ENCODE measurements around the gene IFNL3.
A peak's percentile ranks its signal among the peaks of the same experiment; 100 is the strongest.
"Not testable (repeated sequence)": the region's sequence is repeated elsewhere in the genome, so short reads cannot be mapped to it uniquely, and the experiment has no call there.

IFNL3 gene

DNA sequence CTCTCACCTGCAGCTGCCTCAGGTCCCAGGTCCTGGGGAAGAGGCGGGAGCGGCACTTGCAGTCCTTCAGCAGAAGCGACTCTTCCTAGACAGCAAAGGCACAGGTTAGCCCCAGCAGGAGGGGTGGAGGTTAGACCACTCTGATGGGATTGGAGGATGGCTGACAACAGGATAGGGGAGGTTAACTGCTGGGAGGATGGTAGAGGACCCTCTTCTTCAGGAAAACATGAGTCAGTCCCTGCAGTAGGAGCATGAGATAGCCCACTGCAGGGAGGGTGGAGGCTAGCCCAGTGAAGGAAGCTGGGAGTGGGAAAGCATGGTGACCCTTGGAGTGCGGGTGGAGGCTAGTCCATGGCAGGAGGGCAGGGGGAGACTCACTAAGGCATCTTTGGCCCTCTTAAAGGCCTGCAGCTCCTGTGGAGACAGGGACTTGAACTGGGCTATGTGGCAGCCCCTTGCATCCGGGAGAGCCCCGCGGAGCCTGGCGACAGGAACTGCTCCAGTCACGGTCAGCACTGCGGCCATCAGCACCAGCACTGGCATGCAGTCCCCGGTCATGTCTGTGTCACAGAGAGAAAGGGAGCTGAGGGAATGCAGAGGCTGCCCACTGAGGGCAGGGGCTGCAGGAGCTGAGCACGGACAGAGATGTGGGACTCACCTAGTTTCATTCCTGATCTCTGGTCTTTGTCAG is at the start of gene IFNL3:
TSS of gene IFNL3 (minus strand) at position 597 of the 691 bp plus-strand sequence. CDS start at position 558, 39 bp downstream.
- DNase-seq: not testable (repeated sequence)

DNA sequence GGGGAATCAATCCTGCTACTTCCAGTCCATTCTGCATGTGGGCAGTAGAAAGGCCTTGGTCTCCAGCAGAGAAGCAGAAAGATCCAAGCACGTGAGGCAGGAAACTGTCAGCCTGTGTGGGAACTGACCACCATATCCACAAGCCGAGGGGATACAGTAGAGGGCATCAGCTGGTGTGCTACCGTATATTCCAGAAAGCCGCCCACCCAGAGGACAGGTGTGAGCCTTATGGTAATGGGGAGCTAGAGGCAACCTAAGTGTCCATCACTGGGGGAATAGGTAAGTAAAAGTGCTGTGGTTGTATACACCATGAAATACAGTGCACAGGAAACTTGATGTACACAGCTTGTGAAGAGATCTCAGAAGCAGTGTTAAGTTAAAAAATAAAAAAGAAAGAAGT is 48.6 kb upstream of the IFNL3 start:
- no peak for DNase-seq

DNA sequence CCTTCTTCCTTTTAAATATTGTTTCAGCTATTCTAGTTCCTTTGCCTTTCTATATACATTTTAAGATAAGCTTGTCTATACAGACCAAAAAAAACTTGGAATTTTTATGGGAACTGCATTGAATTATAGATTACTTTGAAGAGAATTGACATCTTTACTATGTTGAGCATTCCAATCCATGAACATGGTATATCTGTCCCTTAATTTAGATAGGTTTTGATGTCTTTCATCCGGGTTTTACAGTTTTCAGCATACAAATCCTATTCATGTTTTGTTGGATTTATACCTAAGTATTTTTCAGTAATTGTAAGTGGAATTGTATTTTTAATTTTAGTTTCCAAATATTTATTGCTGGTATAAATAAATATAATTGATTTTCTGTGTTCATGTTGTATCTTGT is 39.2 kb upstream of the IFNL3 start:
- no peak for DNase-seq

DNA sequence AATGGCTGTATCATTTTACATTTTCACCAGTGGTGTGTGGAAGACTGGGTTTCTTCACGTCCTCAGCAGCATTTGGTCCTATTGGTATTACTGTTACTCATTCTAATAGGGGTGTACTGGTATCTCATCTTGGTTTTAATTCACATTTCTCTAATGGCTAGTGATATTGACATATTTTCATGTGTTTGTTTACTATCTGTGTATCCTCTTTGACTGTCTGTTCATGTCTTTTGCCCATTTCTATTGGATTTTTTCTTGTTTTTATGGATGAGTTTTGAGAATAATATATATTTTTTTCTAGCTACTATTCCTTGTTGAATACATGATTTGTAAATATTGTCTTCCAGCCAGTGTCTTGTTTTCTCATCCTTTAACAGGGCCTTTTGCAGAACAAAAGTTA is 37.2 kb upstream of the IFNL3 start:
- DNase-seq: no peak

DNA sequence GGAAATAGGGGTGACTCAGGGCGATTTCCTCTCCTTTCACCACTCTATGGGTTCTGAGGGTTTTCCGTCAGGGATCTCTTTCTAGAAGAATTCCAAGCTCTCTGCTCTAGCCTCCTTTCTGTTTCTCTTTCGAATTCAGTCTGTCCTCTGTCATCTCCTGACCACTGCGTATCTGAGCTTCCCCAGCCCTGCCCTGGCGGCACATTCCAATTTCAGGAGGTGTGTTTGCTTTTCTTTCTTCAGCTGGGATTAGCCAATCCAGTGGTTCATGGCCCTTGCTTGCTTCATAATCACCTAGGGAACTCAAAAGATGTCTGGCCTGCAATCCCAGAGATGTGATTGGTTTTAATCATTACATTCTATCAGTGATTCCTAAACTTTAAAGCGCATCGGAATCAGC is 32.8 kb upstream of the IFNL3 start:
- no peak for DNase-seq

DNA sequence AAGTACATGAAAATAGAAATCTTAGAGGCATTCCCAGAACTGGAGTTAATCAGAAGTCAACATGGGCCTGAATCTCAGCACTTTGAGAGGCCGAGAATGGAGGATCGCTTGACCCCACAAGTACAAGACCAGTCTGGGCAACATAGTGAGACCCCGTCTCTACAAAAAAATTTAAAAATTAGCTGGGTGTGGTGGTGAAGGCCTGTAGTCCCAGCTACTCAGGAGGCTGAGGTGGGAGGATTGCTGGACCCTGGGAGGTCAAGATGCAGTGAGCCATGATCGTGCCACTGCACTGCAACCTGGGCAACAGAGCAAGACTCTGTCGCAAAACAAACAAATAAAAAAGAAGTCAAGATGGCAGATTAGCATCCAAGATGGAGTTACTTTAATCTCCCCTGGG is 31.9 kb upstream of the IFNL3 start:
- no peak for DNase-seq

DNA sequence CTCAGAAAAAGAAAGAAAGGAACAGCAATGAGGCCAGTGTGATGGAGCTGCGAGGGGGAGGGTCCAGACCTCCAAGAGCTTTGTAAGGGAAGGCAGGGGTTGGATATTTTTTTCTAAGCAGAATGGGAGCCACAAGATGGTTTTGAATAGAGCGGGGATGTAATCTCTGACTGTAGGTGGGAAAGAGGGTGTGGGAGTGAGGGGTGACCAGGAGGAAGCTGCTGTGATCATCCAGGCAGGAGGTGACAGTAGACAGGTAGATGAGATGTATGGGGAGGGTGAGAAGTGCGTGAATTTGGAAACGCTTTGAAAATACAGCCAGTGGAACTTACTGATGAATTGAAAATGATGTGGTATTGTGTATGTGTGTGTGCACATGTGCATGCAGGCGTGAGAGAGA is 30.8 kb upstream of the IFNL3 start:
- DNase-seq: no peak

DNA sequence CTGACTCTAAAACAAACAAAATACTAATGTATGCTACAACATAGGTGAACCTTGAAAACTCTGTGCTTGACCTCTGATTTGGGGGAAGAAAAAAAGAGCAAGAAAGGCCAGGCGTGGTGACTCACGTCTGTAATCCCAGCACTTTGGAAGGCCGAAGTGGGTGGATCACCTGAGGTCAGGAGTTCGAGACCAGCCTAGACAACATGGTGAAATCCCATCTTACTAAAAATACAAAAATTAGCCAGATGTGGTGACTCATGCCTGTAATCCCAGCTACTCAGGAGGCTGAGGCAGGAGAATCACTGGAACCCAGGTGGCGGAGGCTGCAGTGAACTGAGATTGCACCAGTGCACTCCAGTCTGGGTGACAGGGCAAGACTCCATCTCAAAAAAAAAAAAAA is 29.1 kb upstream of the IFNL3 start:
- DNase-seq: not testable (repeated sequence)

DNA sequence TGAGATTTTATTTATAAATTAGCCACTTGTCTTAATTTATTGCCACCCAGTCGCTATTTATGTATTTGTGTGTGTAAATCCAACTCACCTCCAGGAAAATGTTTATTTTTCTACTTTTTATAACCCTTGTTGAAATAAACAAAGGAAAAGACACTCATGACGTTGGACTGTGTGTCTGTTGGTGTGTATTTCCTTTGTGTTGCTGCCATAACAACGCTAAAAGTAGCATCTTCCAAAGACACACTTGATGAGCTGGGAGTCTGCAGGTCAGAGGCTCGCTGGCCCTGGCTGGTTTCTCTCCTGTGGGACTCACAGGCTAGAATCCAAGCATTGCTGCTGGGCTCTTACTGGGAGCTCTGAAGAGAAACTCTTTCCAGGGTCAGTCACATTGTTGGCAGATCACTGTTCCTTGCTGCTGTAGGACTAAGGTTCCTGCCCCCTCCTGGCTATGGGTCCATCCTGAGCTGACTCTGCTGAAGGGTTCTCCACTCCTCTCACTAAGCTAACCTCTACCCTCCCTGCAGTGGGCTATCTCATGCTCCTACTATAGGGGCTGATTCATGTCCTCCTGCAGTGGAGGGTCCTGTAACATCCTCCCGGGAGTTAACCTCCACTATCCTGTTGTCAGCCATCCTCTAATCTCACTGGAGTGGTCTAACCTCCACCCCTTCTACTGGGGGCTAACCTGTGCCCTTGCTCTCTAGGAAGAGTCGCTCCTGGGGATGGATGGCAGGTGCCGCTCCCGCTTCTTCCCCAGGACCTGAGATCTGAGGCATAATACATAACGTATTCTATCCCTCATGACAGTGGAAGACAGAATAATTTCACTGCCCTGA is 25.4 kb upstream of the IFNL3 start:
- no peak for DNase-seq

DNA sequence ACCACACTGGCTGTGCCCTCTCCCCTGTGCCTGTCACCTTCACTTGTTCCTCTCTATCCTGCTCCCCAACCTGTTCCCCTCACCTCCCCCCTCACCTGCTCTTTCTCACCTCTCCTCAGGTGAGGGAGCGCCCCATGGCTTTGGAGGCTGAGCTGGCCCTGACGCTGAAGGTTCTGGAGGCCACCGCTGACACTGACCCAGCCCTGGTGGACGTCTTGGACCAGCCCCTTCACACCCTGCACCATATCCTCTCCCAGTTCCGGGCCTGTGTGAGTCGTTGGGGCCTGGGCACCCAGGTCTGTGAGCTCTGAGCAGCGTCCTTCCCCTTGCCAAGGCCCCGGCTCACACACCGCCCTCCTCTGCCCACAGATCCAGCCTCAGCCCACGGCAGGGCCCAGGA is 24.6 kb upstream of the IFNL3 start:
- not testable (repeated sequence) for DNase-seq

DNA sequence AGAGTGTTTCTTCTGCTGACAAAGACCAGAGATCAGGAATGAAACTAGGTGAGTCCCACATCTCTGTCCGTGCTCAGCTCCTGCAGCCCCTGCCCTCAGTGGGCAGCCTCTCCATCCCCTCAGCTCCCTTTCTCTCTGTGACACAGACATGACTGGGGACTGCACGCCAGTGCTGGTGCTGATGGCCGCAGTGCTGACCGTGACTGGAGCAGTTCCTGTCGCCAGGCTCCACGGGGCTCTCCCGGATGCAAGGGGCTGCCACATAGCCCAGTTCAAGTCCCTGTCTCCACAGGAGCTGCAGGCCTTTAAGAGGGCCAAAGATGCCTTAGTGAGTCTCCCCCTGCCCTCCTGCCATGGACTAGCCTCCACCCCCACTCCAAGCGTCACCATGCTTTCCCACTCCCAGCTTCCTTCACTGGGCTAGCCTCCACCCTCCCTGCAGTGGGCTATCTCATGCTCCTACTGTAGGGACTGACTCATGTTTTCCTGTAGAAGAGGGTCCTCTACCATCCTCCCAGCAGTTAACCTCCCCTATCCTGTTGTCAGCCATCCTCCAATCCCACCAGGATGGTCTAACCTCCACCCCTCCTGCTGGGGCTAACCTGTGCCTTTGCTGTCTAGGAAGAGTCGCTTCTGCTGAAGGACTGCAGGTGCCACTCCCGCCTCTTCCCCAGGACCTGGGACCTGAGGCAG is 23.9 kb upstream of the IFNL3 start:
- DNase-seq: not testable (repeated sequence)

DNA sequence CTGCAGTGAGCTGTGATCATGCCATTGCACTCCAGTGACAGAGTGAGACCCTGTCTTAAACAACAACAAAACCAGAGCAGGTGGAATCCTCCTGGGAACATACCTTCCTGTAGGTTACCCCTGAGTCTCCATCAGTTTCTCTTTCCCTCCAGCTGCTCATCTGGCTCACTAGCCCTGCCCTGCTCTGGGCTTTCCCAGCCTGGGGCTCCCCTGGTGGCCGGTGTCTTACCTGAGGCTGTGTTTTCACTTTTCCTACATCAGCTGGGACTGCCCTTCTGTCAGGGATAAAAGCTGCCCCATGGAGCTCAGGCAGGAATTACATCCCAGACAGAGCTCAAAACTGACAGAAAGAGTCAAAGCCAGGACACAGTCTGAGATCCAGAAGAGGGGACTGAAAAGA is 23.3 kb upstream of the IFNL3 start, which contains the start of gene IFNL2:
TSS of gene IFNL2 (plus strand) at position 312 of the 400 bp plus-strand sequence. CDS start 173 bp downstream, outside the sequence.
- not testable (repeated sequence) for DNase-seq

DNA sequence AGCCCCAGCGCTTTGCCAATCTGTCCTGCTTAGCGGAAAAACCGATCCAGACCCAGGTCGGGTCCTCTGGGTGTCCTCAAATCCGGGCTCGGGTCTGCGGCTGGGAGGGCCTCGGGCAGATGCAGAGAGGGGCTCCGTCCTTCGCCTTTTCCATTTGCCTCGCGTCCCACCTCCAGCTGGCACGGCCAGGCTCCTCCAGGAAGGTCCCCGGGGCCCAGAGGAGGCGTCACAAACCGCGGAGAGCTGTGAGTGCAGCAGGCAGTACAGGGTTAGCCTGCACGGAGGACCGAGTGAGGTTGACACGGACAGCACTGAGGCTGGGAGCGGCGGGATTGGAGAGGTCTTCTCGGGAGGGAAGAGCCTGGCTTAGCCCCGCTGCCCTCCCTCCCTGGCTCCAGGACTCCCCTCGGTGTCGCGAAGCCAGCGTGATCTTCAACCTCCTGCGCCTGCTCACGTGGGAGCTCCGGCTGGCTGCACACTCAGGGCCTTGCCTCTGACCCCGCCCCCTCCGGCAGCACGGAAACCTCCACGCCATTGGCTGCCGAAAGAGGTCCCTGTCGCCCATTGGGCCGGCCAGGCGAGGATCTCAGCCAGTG is 20.6 kb upstream of the IFNL3 start:
- DNase-seq: no peak

DNA sequence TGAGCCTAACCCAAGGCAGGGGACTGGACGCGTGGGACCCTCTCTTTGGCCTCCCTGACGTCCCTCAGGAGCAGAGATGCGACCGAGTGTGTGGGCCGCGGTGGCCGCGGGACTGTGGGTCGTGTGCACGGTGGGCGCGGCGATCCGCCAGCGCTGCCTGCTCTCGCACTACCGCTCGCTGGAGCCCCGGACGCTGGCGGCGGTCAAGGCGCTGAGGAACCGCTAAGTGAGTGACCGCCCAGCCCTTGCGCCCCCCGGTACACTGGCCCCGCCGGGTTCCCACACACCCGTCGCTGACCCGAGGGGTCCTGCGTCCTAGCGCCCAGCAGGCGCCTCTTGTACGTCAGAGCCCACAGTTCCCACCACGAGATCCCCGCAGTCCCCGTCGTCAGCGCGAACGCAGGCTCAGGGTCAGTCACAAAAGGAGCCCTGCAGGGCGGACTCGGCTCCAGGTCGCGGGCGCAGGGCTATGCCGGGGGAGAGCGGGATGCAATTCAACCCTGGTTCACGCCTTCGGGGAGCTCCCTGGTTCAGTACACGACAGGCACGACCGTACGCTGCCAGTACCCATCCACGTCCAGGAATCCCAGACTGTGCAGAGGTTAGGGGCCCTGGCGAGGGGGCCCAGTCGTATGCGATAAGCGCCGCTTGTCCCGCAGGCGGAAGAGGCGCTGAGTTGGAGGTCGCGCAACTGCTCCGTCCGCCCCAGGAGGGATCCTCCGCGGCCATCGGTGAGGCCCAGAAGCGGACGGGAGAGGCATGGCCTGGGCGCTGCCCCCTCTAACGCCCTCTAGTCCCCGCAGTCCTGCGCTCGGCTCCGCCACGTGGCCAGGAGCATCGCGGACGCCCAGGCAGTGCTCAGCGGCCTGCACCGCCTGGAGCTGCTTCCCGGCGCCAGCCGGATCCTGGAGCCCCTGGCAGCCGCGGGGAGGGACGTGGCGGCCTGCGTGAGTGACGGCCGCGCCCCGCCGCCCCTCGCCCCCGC is 19.8 kb upstream of the IFNL3 start:
- DNase-seq: peak; percentile 6

DNA sequence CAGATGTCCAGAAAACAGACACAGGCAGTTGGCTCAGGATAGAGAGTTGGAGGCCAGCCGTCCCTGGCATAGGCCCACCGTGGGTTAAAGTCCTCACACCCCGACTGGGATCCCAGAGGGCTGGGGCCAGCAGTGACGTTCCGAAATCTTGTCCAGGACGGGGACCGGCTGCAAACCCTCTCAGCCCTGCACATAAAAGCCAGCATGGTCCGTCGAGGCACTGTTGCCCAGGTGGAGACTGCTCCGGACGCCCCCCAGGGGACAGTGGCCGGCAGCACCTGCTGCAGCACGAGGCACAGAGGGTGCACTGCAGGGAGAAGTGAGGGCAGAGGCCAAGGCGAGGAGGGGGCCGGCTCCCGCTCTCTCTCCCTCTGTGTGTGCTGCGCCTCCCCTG is 19.1 kb upstream of the IFNL3 start:
- no peak for DNase-seq

DNA sequence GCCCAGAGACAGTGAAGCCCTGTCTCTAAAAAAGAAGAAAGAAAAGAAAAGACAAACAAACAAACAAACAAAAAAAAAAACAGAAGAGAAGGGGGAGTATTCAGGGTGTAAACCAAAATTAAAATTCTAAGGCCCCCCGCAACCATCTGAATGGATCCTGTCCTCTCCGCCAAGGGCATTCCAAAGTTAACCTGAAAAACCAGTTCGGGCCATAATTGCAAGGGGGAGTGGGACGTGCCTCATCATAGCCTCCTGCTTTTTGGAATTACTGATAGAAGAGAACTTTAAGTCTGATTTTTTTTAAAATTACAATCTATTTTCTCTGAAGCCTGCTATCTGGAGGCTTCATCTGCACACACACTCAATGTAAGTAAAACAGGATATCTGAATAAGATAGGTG is 17.7 kb upstream of the IFNL3 start:
- no peak for DNase-seq

DNA sequence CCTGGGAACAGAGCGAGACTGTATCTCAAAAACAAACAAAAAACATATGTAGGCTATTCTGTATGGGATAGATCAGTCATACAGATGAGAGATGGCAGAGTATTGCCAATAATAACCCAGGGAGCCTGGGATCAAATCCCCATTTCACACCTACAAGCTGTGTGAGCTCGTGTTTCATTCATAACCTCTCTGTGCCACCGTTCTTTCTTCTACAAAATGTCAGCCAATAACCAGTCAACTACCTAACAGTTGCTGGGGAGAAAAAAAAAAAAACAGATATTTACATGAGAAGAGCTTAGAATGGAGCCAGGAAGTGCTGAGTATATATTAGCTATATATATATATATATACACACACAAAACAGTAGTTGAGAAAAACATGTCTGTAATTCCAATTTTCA is 16.9 kb upstream of the IFNL3 start:
- no peak for DNase-seq

DNA sequence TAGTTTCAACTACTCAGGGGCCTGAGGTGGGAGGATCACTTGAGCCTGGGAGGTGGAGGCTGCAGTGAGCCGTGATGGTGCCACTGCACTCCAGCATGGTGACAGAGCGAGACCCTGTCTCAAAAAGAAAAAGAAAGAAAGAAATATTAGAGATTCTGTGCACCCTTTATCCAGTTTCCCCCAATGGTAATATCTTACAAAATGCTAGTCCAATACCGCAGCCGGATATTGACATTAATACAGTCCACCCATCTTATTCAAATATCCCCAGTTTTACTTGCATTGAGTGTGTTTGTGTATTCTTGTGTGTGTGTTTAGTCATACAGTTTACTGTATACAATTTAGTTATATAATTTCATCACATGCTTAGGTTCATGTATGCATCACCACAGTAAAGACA is 12.4 kb upstream of the IFNL3 start:
- no peak for DNase-seq

DNA sequence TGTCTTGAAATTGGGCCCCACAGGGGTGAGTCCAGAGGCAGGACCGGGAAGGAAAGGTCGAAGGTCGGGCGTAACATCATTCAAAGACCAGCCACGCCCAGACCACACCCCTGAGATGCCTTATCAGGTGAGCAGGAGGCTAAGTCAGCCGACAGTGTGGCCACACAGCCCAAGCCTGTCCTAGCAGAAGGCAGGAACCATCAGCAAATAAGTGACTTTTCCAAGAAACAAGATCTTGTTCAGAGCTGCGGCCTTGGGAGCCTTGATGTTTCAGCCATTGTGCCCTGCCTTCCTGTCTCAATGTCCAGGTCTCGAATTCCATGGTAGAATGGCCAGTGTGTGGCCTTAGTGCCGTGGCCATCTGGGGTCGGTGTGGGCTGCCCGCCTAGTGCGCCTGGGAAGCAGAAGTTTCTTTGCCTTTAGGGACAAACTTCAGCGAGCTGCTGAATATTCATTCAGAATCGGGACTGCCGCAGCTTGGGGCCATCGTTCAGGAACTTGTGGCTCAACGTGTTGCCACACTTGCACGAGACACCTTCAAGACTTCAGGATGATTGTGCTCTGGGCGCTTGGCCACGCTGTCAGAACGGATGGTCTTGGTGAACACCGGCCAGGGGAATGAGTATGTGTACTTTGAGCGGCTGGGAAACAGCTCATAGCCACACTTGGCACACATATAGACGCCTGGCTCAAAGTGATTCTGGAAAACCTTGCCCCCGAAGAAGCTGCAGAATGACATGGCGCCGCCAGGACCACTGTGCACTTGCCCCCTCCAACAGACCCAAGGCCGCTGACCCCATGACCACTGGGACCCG is 9.9 kb upstream of the IFNL3 start:
- DNase-seq: no peak

DNA sequence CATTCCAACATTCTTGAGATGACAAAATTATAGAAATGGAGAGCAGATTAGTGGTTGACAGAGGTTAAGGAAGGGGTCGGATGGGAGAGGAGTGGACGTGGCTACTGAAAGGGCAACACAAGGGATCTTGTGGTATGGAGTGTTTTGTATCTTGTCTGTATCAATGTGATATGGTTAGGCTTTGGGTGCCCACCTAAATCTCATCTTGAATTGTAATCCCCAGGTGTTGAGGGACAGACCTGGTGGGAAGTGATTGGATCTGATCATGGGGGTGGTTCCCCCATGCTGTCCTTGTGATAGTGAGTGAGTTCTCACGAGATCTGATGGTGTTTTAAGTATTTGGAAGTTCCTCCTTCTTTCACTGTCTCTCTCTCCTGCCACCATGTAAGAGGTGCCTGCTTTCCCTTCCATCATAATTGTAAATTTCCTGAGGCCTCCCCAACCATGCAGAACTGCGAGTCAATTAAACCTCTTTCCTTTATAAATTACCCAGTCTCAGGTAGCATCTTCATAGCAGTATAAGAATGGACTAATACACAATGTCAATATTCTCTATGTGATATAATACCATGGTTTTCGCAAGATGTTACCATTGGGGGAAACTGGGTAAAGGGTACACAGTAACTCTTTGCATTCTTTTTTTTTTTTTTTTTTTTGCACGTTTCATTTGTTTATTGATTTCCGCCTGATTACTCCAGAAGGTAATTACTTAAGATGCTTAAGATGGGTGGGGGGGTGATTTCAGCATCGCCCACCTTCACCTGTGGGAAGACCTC is 8.8 kb upstream of the IFNL3 start:
- no peak for DNase-seq
